H9 (cell line): ENCODE measurements around the gene DMD. TPM values are rescaled to one million over a fixed set of nuclear protein-coding genes. Genes with fewer than 3 reads are reported as not detected.

Experiments
- DNase-seq: peaks from one replicate; pipeline ENCODE4 v3.0.0-alpha.2; 2017
- H2AFZ ChIP-seq: one replicate; pipeline ENCODE4 v1.6.1; 2013; ENCODE audit warnings: mild to moderate bottlenecking, low read length, control low read depth, moderate library complexity
- H2AK5ac ChIP-seq: 2 replicates; pipeline ENCODE4 v1.6.1; 2013; ENCODE audit warnings: low read length, control low read depth, mixed read lengths; ENCODE audit not compliant: insufficient read length
- H2BK120ac ChIP-seq: one replicate; pipeline ENCODE4 v1.6.1; 2013; ENCODE audit warnings: low read depth, mild to moderate bottlenecking, low read length, control low read depth, inconsistent platforms; ENCODE audit not compliant: poor library complexity, severe bottlenecking
- H2BK12ac ChIP-seq: 2 replicates; pipeline ENCODE4 v1.6.1; 2013; ENCODE audit warnings: low read length, control low read depth, mixed read lengths, low read depth; ENCODE audit not compliant: insufficient read length
- H2BK15ac ChIP-seq: 2 replicates; pipeline ENCODE4 v1.6.1; 2013; ENCODE audit warnings: low read depth, low read length, control low read depth
- H2BK20ac ChIP-seq: one replicate; pipeline ENCODE4 v1.6.1; 2013; ENCODE audit warnings: low read depth, mild to moderate bottlenecking, low read length, control low read depth, inconsistent platforms; ENCODE audit not compliant: poor library complexity, severe bottlenecking
- H2BK5ac ChIP-seq: 2 replicates; pipeline ENCODE4 v1.6.1; 2013; ENCODE audit warnings: low read length, control low read depth, mixed read lengths; ENCODE audit not compliant: insufficient read length
- H3K14ac ChIP-seq: 2 replicates; pipeline ENCODE4 v1.6.1; 2013; ENCODE audit warnings: low read length, control low read depth; ENCODE audit not compliant: insufficient read depth
- H3K18ac ChIP-seq: 2 replicates; pipeline ENCODE4 v1.6.1; 2013; ENCODE audit warnings: low read depth, mild to moderate bottlenecking, mixed read lengths, low read length, control low read depth; ENCODE audit not compliant: insufficient read length
- H3K23ac ChIP-seq: 2 replicates; pipeline ENCODE4 v1.6.1; 2013; ENCODE audit warnings: low read length, control low read depth, mixed read lengths, low read depth; ENCODE audit not compliant: insufficient read length
- H3K23me2 ChIP-seq: 2 replicates; pipeline ENCODE4 v1.6.1; 2013; ENCODE audit warnings: low read depth, mild to moderate bottlenecking, mixed read lengths, low read length, control low read depth; ENCODE audit not compliant: insufficient read length, poor library complexity, severe bottlenecking
- H3K27ac ChIP-seq: 2 replicates; pipeline ENCODE4 v1.5.1; 2013; ENCODE audit warnings: low read length, control low read depth, mixed read lengths, low read depth; ENCODE audit not compliant: insufficient read length
- H3K27me3 ChIP-seq: 2 replicates; pipeline ENCODE4 v1.6.1; 2013; ENCODE audit warnings: low read length, control low read depth, inconsistent platforms; ENCODE audit not compliant: insufficient read depth
- H3K4ac ChIP-seq: 2 replicates; pipeline ENCODE4 v1.6.1; 2013; ENCODE audit warnings: low read depth, mild to moderate bottlenecking, control low read depth, inconsistent platforms, low read length, moderate library complexity
- H3K4me1 ChIP-seq: 2 replicates; pipeline ENCODE4 v1.6.1; 2013; ENCODE audit warnings: low read length, control low read depth, inconsistent platforms; ENCODE audit not compliant: insufficient read depth
- H3K4me2 ChIP-seq: 2 replicates; pipeline ENCODE4 v1.6.1; 2013; ENCODE audit warnings: low read length, control low read depth, mixed read lengths; ENCODE audit not compliant: insufficient read length, insufficient read depth
- H3K56ac ChIP-seq: 2 replicates; pipeline ENCODE4 v1.6.1; 2013; ENCODE audit warnings: low read depth, mild to moderate bottlenecking, mixed read lengths, low read length, control low read depth; ENCODE audit not compliant: insufficient read length
- H3K79me1 ChIP-seq: 2 replicates; pipeline ENCODE4 v1.6.1; 2013; ENCODE audit warnings: low read depth, mild to moderate bottlenecking, moderate library complexity, low read length, control low read depth, inconsistent platforms; ENCODE audit not compliant: insufficient read depth, poor library complexity, severe bottlenecking
- H3K79me2 ChIP-seq: 2 replicates; pipeline ENCODE4 v1.6.1; 2013; ENCODE audit warnings: low read length, control low read depth, inconsistent platforms; ENCODE audit not compliant: insufficient read depth
- H3K9ac ChIP-seq: 2 replicates; pipeline ENCODE4 v1.6.1; 2013; ENCODE audit warnings: low read length, control low read depth, mixed read lengths; ENCODE audit not compliant: insufficient read length; ENCODE audit errors: extremely low read depth
- H3K9me3 ChIP-seq: one replicate; pipeline ENCODE4 v1.6.1; 2013; ENCODE audit warnings: low read depth, low read length, inconsistent platforms; ENCODE audit not compliant: control insufficient read depth
- H3T11ph ChIP-seq: one replicate; pipeline ENCODE4 v1.6.1; 2013; ENCODE audit warnings: mild to moderate bottlenecking, low read length, control low read depth, inconsistent platforms
- H4K20me1 ChIP-seq: one replicate; pipeline ENCODE4 v1.6.1; 2013; ENCODE audit not compliant: control insufficient read depth, insufficient read length, insufficient read depth
- H4K5ac ChIP-seq: 2 replicates; pipeline ENCODE4 v1.6.1; 2013; ENCODE audit warnings: low read depth, mild to moderate bottlenecking, mixed read lengths, low read length, control low read depth; ENCODE audit not compliant: insufficient read length
- H4K8ac ChIP-seq: replicated peaks from 2 replicates; pipeline ENCODE4 v1.6.1; 2013; ENCODE audit warnings: low read length, control low read depth, mixed read lengths, low read depth; ENCODE audit not compliant: insufficient read length
- H4K91ac ChIP-seq: 2 replicates; pipeline ENCODE4 v1.6.1; 2013; ENCODE audit warnings: low read depth, mild to moderate bottlenecking, moderate library complexity, mixed read lengths, low read length, control low read depth; ENCODE audit not compliant: insufficient read length
- H3K27ac Mint-ChIP-seq, 3 experiments: 2 replicates in 2 of 3; 3 replicates in 1 of 3; pipeline ENCODE4 v1.8.0; 2020 to 2021; ENCODE audit warnings: mixed read lengths in 3 of 3, mild to moderate bottlenecking in 1 of 3, moderate library complexity in 1 of 3
- H3K27me3 Mint-ChIP-seq: 2 replicates; pipeline ENCODE4 v1.8.0; 2021; ENCODE audit warnings: low read depth, mild to moderate bottlenecking, moderate library complexity, mixed read lengths
- H3K36me3 Mint-ChIP-seq, 3 experiments: 2 replicates in 2 of 3; 3 replicates in 1 of 3; pipeline ENCODE4 v1.8.0; 2020 to 2021; ENCODE audit warnings: low read depth in 3 of 3, mixed read lengths in 3 of 3; ENCODE audit not compliant: insufficient read depth in 1 of 3
- H3K4me1 Mint-ChIP-seq, 2 experiments: 2 replicates each; pipeline ENCODE4 v1.8.0; 2020; ENCODE audit warnings: mixed read lengths in 2 of 2
- H3K4me3 Mint-ChIP-seq, 2 experiments: 2 replicates in 1 of 2; 3 replicates in 1 of 2; pipeline ENCODE4 v1.8.0; 2020 to 2021; ENCODE audit warnings: mild to moderate bottlenecking in 2 of 2, mixed read lengths in 2 of 2, moderate library complexity in 1 of 2
- H3K9me3 Mint-ChIP-seq, 2 experiments: 2 replicates in 1 of 2; 3 replicates in 1 of 2; pipeline ENCODE4 v1.8.0; 2020; ENCODE audit warnings: mild to moderate bottlenecking in 2 of 2, mixed read lengths in 2 of 2, moderate library complexity in 1 of 2
- WGBS: extraction: QIAGEN DNeasy Blood & Tissue Kit; methylation state at CpG from one replicate; pipeline ENCODE4 v1.1.7; 2013; ENCODE audit warnings: missing lambda C conversion rate, low lambda C conversion rate, mixed read lengths; ENCODE audit not compliant: insufficient read length; ENCODE audit errors: extremely low coverage; 5-methylcytosine and 5-hydroxymethylcytosine counted together
- total RNA-seq: library from RNA; stranded (reverse); gene quantifications from 2 replicates; pipeline ENCODE4 v1.2.1, GENCODE V29; 2021
- TF ChIP-seq, protein P1 (sequence below): fragments of 200-600 bp; sonication (generic); conservative IDR thresholded peaks from 3 replicates; pipeline ENCODE4 v1.8.0; 2021; ENCODE audit warnings: antibody characterized with exemption, mild to moderate bottlenecking

Gene DMD
- total RNA-seq, 1 experiment from 2014 or later: 3.8 TPM

DNA sequence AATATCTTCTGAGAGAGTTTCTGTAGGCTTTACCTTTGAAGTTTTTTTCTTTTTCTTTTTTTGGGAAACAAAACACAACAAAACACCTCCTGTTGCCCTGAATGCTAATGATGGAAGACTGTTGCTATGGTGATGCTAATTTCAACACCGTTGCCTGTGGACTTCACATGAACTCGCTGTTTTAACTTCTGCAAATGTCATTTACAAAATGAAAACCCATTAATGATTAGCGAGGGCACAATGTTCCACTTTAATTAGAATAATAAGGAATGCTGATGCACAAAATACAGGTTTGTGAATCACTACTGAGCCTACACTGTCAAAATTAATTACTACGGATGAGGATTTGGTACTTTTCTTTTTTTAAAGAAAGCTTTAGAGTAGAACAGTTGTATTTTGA is 1912.4 kb downstream of the DMD start:
- Mint-ChIP-seq H3K27me3 (no peaks in the 10 kb centered on the region), H3K9me3 (peaks cover 57 to 73% of the 10 kb centered on the region in 2 experiments), H3K36me3 (peaks cover 3 to 9% (median 5%) of the 10 kb centered on the region in 3 experiments; a peak in 4 of 7 replicates), H3K4me3 (no peak overlapping the region), H3K27ac (no peak overlapping the region), H3K4me1 (peaks cover 18 to 30% of the 10 kb centered on the region in 2 experiments)
- Histone ChIP-seq H3K23ac (no peak overlapping the region), H3K27me3 (no peaks in the 10 kb centered on the region), H3K9me3 (no peaks in the 10 kb centered on the region), H4K5ac (no peak overlapping the region), H3K4ac (no peak overlapping the region), H3K27ac (no peak overlapping the region), H3K56ac (no peak overlapping the region), H2AFZ (no peak overlapping the region), H2BK5ac (no peak overlapping the region), H3K4me1 (no peaks in the 10 kb centered on the region), H3K18ac (no peak overlapping the region), H3T11ph (no peak overlapping the region), H2BK15ac (no peak overlapping the region), H3K79me2 (no peaks in the 10 kb centered on the region), H2BK20ac (no peak overlapping the region), H4K8ac (no peak overlapping the region), H3K14ac (no peak overlapping the region), H2BK12ac (no peak overlapping the region), H3K79me1 (no peaks in the 10 kb centered on the region), H4K20me1 (no peaks in the 10 kb centered on the region), H3K9ac (no peak overlapping the region), H4K91ac (no peak overlapping the region), H3K4me2 (no peak overlapping the region), H3K23me2 (no peaks in the 10 kb centered on the region), H2AK5ac (no peak overlapping the region), H2BK120ac (no peak overlapping the region)
- DNase-seq: no peak
- no CpG with 5 or more reads among the region's 4 CpGs for WGBS
- TF ChIP-seq, protein P1, sequence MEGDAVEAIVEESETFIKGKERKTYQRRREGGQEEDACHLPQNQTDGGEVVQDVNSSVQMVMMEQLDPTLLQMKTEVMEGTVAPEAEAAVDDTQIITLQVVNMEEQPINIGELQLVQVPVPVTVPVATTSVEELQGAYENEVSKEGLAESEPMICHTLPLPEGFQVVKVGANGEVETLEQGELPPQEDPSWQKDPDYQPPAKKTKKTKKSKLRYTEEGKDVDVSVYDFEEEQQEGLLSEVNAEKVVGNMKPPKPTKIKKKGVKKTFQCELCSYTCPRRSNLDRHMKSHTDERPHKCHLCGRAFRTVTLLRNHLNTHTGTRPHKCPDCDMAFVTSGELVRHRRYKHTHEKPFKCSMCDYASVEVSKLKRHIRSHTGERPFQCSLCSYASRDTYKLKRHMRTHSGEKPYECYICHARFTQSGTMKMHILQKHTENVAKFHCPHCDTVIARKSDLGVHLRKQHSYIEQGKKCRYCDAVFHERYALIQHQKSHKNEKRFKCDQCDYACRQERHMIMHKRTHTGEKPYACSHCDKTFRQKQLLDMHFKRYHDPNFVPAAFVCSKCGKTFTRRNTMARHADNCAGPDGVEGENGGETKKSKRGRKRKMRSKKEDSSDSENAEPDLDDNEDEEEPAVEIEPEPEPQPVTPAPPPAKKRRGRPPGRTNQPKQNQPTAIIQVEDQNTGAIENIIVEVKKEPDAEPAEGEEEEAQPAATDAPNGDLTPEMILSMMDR: no peak
